GM12801 (cell line): ENCODE measurements around the gene MYO5A.

Experiments used
- CTCF ChIP-seq: IDR thresholded peaks from one replicate; pipeline ENCODE4 v1.5.1; 2011; ENCODE audit warnings: control low read depth; ENCODE audit not compliant: insufficient read length; ENCODE audit errors: extremely low read depth

The MYO5A gene

DNA sequence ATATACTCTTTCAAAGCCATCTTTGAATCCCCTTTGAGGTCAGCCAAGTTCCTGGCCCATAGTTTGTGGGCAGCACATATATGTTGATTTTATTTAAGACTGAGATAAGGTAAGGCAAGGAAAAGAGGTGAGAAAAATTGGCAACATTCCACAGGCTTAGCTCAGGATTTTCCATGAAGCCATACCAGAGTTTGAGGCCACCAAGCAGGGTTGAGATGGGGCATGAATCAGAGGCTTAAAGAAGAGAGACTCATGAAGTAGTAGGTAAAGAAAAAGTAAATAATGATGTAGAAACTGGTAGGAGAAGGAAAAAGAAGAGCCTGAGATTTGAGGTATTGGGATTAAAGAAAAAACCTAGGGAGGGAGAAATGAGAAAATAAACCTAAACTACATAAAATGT lies 89.2 kb downstream of the MYO5A start:
- TF ChIP-seq CTCF = no peak

GRCh38 chr15:52438047-52438446 lies 90.6 kb downstream of the MYO5A start:
- no peak for TF ChIP-seq CTCF

GRCh38 chr15:52437646-52438045 lies 91.0 kb downstream of the MYO5A start:
- no peak for TF ChIP-seq CTCF

GRCh38 chr15:52436981-52437380 lies 91.7 kb downstream of the MYO5A start:
- no peak for TF ChIP-seq CTCF

- TF ChIP-seq CTCF = no peak
These were observed 93.8 kb downstream of the MYO5A start for GRCh38 chr15:52434885-52435284.

GRCh38 chr15:52428297-52428696 lies 100.4 kb downstream of the MYO5A start:
- TF ChIP-seq CTCF = no peak

- TF ChIP-seq CTCF = no peak
These were observed 100.9 kb downstream of the MYO5A start for GRCh38 chr15:52427804-52428203.
